ENCODE results near the gene PLA2G1B.

DNA sequence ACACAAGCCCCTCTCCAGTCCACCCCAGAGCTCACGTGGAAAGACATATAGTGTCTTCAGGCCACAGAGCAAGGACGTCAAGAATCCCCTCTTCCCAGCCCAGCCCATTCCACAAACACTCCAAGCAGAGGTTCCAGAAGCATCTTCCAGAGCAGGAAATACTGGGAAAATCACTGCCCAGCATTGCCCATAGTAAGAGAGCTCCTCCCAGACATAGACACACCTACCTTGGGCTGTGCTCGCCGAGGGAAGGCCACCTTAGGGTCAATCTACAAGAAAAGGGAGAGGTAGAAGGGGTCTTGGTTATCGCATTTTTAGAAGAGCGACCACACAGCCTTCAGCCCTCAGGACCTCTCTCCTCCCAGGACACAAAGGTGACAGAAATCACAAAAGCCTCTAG, 36.9 kb upstream of the PLA2G1B start:
- TF ChIP-seq, protein P1, sequence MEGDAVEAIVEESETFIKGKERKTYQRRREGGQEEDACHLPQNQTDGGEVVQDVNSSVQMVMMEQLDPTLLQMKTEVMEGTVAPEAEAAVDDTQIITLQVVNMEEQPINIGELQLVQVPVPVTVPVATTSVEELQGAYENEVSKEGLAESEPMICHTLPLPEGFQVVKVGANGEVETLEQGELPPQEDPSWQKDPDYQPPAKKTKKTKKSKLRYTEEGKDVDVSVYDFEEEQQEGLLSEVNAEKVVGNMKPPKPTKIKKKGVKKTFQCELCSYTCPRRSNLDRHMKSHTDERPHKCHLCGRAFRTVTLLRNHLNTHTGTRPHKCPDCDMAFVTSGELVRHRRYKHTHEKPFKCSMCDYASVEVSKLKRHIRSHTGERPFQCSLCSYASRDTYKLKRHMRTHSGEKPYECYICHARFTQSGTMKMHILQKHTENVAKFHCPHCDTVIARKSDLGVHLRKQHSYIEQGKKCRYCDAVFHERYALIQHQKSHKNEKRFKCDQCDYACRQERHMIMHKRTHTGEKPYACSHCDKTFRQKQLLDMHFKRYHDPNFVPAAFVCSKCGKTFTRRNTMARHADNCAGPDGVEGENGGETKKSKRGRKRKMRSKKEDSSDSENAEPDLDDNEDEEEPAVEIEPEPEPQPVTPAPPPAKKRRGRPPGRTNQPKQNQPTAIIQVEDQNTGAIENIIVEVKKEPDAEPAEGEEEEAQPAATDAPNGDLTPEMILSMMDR (IDR thresholded peaks at IDR 0.05) = no peak
- no peak for TF ChIP-seq POLR2A (IDR thresholded peaks at IDR 0.05)

All from heart left ventricle (tissue), 13 donors.